A549 (cell line): ENCODE measurements around the gene HHIP. TPM values are rescaled to one million over a fixed set of nuclear protein-coding genes. Genes with fewer than 3 reads are reported as not detected.

Experiments
- ATAC-seq, 2 experiments: fragments of 200-7000 bp in 1 of 2; fragments of >200 bp in 1 of 2; cut with Nextera tagmentation in 1 of 2; cut with Tn5 transposase in 1 of 2; 3 replicates each; pipeline versions ENCODE4 v1.8.0 to v1.9.1; 2018 to 2020; ENCODE audit warnings: mild to moderate bottlenecking in 1 of 2, moderate library complexity in 1 of 2
- CTCF ChIA-PET: fragments of 300-600 bp; sonication (Branson Sonifier 250); formaldehyde crosslinking; extraction: SDS; loops from one replicate; lab custom pipeline; 2021; ENCODE audit warnings: antibody characterized with exemption, inconsistent platforms; lab: Yijun Ruan, JAX
- POLR2A ChIA-PET: fragments of 350-600 bp; formaldehyde crosslinking; extraction: SDS; loops from one replicate; lab custom pipeline; 2021; ENCODE audit warnings: antibody characterized with exemption, inconsistent platforms; lab: Yijun Ruan, JAX
- DNase-seq, 2 experiments: peaks; one replicate each; pipeline versions ENCODE4 v3.0.0 to v3.0.0-alpha.2; 2011 to 2016; ENCODE audit warnings: low read depth in 1 of 2, low spot score in 1 of 2
- FAIRE-seq: peaks from 2 replicates; lab custom pipeline; 2011; peaks lifted over from hg19 to GRCh38; lab: Jason Lieb, UNC
- H3K27ac ChIP-seq, 2 experiments: fragments of >200 bp; sonication (Bioruptor Twin); formaldehyde crosslinking; 3 replicates each; pipeline ENCODE4 v1.5.1; 2016 to 2017
- H3K4me1 ChIP-seq: fragments of >200 bp; sonication (Bioruptor Twin); formaldehyde crosslinking; 3 replicates; pipeline ENCODE4 v1.6.1; 2016
- H3K4me2 ChIP-seq: fragments of >200 bp; sonication (Bioruptor Twin); formaldehyde crosslinking; 3 replicates; pipeline ENCODE4 v1.6.1; 2016
- H3K4me3 ChIP-seq: fragments of >200 bp; sonication (Bioruptor Twin); formaldehyde crosslinking; 3 replicates; pipeline ENCODE4 v1.5.1; 2016
- H3K9me3 ChIP-seq: fragments of >200 bp; sonication (Bioruptor Twin); formaldehyde crosslinking; 3 replicates; pipeline ENCODE4 v1.6.1; 2016
- CHD2 ChIP-seq: fragments of 150-350 bp; IDR thresholded peaks from 2 replicates; pipeline ENCODE4 v1.6.1; 2014; ENCODE audit warnings: low read length; ENCODE audit not compliant: partially characterized antibody
- CHD4 ChIP-seq: fragments of 200-600 bp; sonication (generic); IDR thresholded peaks from 2 replicates; pipeline ENCODE4 v1.6.1; 2016; ENCODE audit warnings: antibody characterized with exemption, mild to moderate bottlenecking, borderline replicate concordance
- HDAC2 ChIP-seq: fragments of 200-600 bp; sonication (generic); IDR thresholded peaks from 2 replicates; pipeline ENCODE4 v1.6.1; 2016
- HOXA7 ChIP-seq: fragments of 250-450 bp; sonication (Bioruptor Pico); IDR thresholded peaks from 2 replicates; pipeline ENCODE4 v1.5.0; 2020; ENCODE audit warnings: mild to moderate bottlenecking, moderate library complexity
- HOXB5 ChIP-seq: fragments of 250-450 bp; sonication (Bioruptor Pico); IDR thresholded peaks from 2 replicates; pipeline ENCODE4 v1.5.0; 2020; ENCODE audit warnings: mild to moderate bottlenecking, moderate library complexity
- JUNB ChIP-seq: fragments of >200 bp; sonication (Bioruptor Twin); formaldehyde crosslinking; IDR thresholded peaks from 2 replicates; pipeline ENCODE4 v1.6.1; 2016
- MAFK ChIP-seq: fragments of 450-650 bp; IDR thresholded peaks from 2 replicates; pipeline ENCODE4 v1.6.1; 2014; ENCODE audit not compliant: partially characterized antibody
- MYC ChIP-seq: IDR thresholded peaks from 2 replicates; pipeline ENCODE4 v1.6.1; 2012; ENCODE audit warnings: mild to moderate bottlenecking, inconsistent platforms, low read length, improper control_type of control experiment, borderline replicate concordance
- NFE2L2 ChIP-seq: fragments of 150-350 bp; conservative IDR thresholded peaks from 2 replicates; pipeline ENCODE4 v1.6.1; 2014; ENCODE audit warnings: low read length
- NPAS2 ChIP-seq: fragments of 250-450 bp; sonication (Bioruptor Pico); IDR thresholded peaks from 2 replicates; pipeline ENCODE4 v1.8.0; 2022; ENCODE audit warnings: mild to moderate bottlenecking, moderate library complexity, borderline replicate concordance
- POLR2A ChIP-seq: IDR thresholded peaks from 2 replicates; pipeline ENCODE4 v1.6.1; 2012; ENCODE audit warnings: mild to moderate bottlenecking, low read length
- RAD21 ChIP-seq, 2 experiments: fragments of >200 bp in 1 of 2; sonication (Bioruptor Twin) in 1 of 2; formaldehyde crosslinking in 1 of 2; IDR thresholded peaks in 1 of 2; conservative IDR thresholded peaks in 1 of 2; 2 replicates in 1 of 2; 3 replicates in 1 of 2; pipeline ENCODE4 v1.6.1; 2012 to 2018; ENCODE audit warnings: inconsistent platforms in 1 of 2
- RCOR1 ChIP-seq: fragments of 150-350 bp; IDR thresholded peaks from 2 replicates; pipeline ENCODE4 v1.6.1; 2014; ENCODE audit warnings: antibody characterized with exemption, low read length, low read depth
- RNF2 ChIP-seq: fragments of 200-600 bp; sonication (generic); IDR thresholded peaks from 2 replicates; pipeline ENCODE4 v1.6.1; 2016; ENCODE audit warnings: low read depth, mild to moderate bottlenecking, antibody characterized with exemption, moderate library complexity, borderline replicate concordance
- SMC3 ChIP-seq: fragments of >200 bp; sonication (Bioruptor Twin); formaldehyde crosslinking; IDR thresholded peaks from 3 replicates; pipeline ENCODE4 v1.6.1; 2018; ENCODE audit warnings: inconsistent platforms
- SREBF2 ChIP-seq: fragments of 450-650 bp; IDR thresholded peaks from 2 replicates; pipeline ENCODE4 v1.6.1; 2014; ENCODE audit warnings: mild to moderate bottlenecking, moderate library complexity
- TFCP2L1 ChIP-seq: fragments of 250-450 bp; sonication (Bioruptor Pico); IDR thresholded peaks from 2 replicates; pipeline ENCODE4 v1.5.0; 2021; ENCODE audit warnings: mild to moderate bottlenecking
- WGBS: methylation state at CpG from one replicate; pipeline ENCODE4 v1.1.6; 2017; ENCODE audit errors: missing lambda C conversion rate; 5-methylcytosine and 5-hydroxymethylcytosine counted together
- polyA plus RNA-seq, 4 experiments: library from polyadenylated mRNA; depleted of rRNA in 3 of 4; stranded (reverse); fragments of >200 nt; fragmentation: RNase III in 1 of 4; extraction: RNeasy Plus Mini Kit Qiagen cat#74134 plus additional on column Dnase treatment in 1 of 4; gene quantifications; 2 replicates in 3 of 4; 3 replicates in 1 of 4; pipeline ENCODE4 v1.2.3, GENCODE V29; 2011 to 2017
- TF ChIP-seq, protein P1 (sequence below): fragments of 250-450 bp; sonication (Bioruptor Pico); IDR thresholded peaks from 2 replicates; pipeline ENCODE4 v1.5.0; 2021; ENCODE audit warnings: mild to moderate bottlenecking, moderate library complexity, borderline replicate concordance
- TF ChIP-seq, protein P2 (sequence below): fragments of 200-600 bp; sonication (generic); IDR thresholded peaks from 2 replicates; pipeline ENCODE4 v1.6.1; 2016; ENCODE audit warnings: antibody characterized with exemption, mild to moderate bottlenecking, moderate library complexity
- TF ChIP-seq, protein P3 (sequence below): IDR thresholded peaks from 2 replicates; pipeline ENCODE4 v1.6.1; 2012
- TF ChIP-seq, protein P4 (sequence below): fragments of 250-450 bp; sonication (Bioruptor Pico); IDR thresholded peaks from 2 replicates; pipeline ENCODE4 v1.5.0; 2020; ENCODE audit warnings: low read depth, mild to moderate bottlenecking, moderate library complexity
- TF ChIP-seq, protein P5 (sequence below): fragments of >200 bp; sonication (Bioruptor Twin); formaldehyde crosslinking; IDR thresholded peaks from 3 replicates; pipeline ENCODE4 v1.5.1; 2016
- TF ChIP-seq, protein P6 (sequence below): fragments of >200 bp; sonication (Bioruptor Twin); formaldehyde crosslinking; IDR thresholded peaks from 2 replicates; pipeline ENCODE4 v1.6.1; 2016

HHIP gene
- polyA plus RNA-seq, 2 of the 4 experiments (the other 2 are of a cell fraction): 0.93 to 1.0 TPM

DNA sequence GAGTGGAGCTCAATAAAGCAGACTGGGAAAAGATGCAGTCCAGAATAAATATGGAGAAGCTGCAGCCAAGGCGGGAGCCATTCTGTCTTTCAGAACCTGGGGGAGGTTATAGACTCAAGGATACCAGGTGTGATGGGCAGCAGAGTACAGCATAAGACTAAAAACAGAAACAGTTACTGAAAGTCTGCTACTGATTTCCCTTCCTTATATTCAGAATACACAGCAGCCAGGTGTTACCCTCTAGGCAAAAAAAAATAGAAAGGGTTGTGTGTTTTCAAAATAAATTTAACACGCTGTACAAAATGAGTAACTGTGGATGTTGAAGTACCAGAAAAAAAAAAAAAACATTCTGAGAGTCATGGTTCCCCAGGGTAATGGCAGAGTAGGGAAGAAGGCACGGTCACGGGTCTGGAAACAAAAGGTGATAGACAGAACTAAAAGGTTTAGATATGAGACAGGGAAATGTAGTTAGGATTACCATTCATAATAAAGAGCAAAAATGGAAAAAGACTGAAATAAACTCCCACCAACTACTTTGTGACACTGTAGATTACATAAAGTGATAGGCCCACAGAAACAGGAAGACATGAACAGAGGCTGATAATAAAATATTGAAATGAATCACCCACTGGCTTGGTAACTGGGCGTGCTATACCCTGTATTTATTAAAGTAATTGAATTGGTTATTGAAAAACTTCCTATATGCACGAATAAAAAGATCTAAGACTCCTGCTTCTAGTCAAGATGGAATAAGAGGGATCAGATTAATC lies 10.8 kb upstream of the HHIP start:
- no peak for FAIRE-seq
- no peak for ATAC-seq

DNA sequence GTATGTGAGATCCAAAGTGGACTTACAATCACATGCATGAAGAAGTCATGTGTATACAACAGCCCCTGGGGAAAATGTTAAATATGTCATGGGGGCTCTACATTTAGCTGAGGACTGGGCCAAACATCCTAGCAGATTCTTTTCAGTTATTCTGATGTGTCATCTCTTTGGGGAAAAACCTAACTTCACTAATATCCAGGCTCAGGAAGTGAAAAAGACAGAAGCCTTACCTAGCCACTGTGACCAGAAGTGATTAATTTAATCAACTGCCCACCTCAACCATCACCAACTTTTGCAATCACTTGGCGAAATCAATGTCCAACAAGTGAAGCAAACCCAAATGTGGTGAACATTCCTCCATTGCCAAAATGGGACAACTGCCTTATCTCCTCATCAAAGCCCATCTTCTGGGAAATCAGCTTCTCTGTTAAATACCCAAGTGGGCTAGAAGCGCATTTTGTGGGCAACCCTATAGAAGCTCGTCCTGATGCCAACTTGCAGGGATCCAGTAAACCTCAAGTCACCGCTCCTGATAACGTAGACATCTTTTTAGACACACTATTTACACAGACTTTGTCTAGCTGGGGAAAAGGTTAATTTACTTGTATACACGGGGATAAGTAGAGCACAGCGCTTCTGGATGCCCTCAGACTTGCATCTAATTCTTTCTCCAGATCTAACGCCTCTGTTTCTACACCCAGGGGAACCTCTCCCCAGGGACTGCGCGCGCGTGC lies 1.4 kb upstream of the HHIP start:
- H3K27ac ChIP-seq: no peak overlapping the region
- H3K9me3 ChIP-seq: no peaks in the 10 kb centered on the region
- ATAC-seq: no peak
- no peak overlapping the region for H3K4me3 ChIP-seq
- DNase-seq: no peak
- FAIRE-seq: no peak
- 95% methylated on average over 12 of the region's 12 CpGs for WGBS
- peaks cover 13% of the 10 kb centered on the region; the same call in 2 of the 3 replicates for H3K4me1 ChIP-seq
- POLR2A ChIA-PET: no interaction called here
- H3K4me2 ChIP-seq: no peak overlapping the region
- CTCF ChIA-PET: no interaction called here
- TF ChIP-seq HOXA7 (CRISPR knock-in tag): no peak
- TF ChIP-seq SREBF2: no peak
- no peak for TF ChIP-seq RCOR1
- TF ChIP-seq, protein P1, sequence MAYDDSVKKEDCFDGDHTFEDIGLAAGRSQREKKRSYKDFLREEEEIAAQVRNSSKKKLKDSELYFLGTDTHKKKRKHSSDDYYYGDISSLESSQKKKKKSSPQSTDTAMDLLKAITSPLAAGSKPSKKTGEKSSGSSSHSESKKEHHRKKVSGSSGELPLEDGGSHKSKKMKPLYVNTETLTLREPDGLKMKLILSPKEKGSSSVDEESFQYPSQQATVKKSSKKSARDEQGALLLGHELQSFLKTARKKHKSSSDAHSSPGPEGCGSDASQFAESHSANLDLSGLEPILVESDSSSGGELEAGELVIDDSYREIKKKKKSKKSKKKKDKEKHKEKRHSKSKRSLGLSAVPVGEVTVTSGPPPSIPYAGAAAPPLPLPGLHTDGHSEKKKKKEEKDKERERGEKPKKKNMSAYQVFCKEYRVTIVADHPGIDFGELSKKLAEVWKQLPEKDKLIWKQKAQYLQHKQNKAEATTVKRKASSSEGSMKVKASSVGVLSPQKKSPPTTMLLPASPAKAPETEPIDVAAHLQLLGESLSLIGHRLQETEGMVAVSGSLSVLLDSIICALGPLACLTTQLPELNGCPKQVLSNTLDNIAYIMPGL (CRISPR knock-in tag): no peak
- TF ChIP-seq, protein P2, sequence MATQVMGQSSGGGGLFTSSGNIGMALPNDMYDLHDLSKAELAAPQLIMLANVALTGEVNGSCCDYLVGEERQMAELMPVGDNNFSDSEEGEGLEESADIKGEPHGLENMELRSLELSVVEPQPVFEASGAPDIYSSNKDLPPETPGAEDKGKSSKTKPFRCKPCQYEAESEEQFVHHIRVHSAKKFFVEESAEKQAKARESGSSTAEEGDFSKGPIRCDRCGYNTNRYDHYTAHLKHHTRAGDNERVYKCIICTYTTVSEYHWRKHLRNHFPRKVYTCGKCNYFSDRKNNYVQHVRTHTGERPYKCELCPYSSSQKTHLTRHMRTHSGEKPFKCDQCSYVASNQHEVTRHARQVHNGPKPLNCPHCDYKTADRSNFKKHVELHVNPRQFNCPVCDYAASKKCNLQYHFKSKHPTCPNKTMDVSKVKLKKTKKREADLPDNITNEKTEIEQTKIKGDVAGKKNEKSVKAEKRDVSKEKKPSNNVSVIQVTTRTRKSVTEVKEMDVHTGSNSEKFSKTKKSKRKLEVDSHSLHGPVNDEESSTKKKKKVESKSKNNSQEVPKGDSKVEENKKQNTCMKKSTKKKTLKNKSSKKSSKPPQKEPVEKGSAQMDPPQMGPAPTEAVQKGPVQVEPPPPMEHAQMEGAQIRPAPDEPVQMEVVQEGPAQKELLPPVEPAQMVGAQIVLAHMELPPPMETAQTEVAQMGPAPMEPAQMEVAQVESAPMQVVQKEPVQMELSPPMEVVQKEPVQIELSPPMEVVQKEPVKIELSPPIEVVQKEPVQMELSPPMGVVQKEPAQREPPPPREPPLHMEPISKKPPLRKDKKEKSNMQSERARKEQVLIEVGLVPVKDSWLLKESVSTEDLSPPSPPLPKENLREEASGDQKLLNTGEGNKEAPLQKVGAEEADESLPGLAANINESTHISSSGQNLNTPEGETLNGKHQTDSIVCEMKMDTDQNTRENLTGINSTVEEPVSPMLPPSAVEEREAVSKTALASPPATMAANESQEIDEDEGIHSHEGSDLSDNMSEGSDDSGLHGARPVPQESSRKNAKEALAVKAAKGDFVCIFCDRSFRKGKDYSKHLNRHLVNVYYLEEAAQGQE: no peak
- no peak for TF ChIP-seq HOXB5 (CRISPR knock-in tag)
- no peak for TF ChIP-seq CHD2
- TF ChIP-seq, protein P3, sequence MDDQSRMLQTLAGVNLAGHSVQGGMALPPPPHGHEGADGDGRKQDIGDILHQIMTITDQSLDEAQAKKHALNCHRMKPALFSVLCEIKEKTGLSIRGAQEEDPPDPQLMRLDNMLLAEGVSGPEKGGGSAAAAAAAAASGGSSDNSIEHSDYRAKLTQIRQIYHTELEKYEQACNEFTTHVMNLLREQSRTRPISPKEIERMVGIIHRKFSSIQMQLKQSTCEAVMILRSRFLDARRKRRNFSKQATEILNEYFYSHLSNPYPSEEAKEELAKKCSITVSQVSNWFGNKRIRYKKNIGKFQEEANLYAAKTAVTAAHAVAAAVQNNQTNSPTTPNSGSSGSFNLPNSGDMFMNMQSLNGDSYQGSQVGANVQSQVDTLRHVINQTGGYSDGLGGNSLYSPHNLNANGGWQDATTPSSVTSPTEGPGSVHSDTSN: no peak
- no peak for TF ChIP-seq RNF2
- no peak for TF ChIP-seq MAFK
- TF ChIP-seq RAD21 (conservative IDR thresholded peaks at IDR 0.05 in 1 of 2, IDR thresholded peaks at IDR 0.05 in 1 of 2): no peak

More for the DNA sequence above, 10.8 kb upstream of the HHIP start:
- WGBS: 79% methylated on average over 6 of the region's 6 CpGs
- TF ChIP-seq POLR2A: no peak
- no peak for TF ChIP-seq HDAC2
- no peak for TF ChIP-seq RNF2
- TF ChIP-seq, protein P4, sequence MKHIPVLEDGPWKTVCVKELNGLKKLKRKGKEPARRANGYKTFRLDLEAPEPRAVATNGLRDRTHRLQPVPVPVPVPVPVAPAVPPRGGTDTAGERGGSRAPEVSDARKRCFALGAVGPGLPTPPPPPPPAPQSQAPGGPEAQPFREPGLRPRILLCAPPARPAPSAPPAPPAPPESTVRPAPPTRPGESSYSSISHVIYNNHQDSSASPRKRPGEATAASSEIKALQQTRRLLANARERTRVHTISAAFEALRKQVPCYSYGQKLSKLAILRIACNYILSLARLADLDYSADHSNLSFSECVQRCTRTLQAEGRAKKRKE (CRISPR knock-in tag): no peak
- TF ChIP-seq, protein P5, sequence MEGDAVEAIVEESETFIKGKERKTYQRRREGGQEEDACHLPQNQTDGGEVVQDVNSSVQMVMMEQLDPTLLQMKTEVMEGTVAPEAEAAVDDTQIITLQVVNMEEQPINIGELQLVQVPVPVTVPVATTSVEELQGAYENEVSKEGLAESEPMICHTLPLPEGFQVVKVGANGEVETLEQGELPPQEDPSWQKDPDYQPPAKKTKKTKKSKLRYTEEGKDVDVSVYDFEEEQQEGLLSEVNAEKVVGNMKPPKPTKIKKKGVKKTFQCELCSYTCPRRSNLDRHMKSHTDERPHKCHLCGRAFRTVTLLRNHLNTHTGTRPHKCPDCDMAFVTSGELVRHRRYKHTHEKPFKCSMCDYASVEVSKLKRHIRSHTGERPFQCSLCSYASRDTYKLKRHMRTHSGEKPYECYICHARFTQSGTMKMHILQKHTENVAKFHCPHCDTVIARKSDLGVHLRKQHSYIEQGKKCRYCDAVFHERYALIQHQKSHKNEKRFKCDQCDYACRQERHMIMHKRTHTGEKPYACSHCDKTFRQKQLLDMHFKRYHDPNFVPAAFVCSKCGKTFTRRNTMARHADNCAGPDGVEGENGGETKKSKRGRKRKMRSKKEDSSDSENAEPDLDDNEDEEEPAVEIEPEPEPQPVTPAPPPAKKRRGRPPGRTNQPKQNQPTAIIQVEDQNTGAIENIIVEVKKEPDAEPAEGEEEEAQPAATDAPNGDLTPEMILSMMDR: no peak
- TF ChIP-seq SMC3: no peak
- TF ChIP-seq NFE2L2: no peak
- no peak for TF ChIP-seq JUNB
- no peak for TF ChIP-seq HOXA7 (CRISPR knock-in tag)
- TF ChIP-seq NPAS2 (CRISPR knock-in tag): no peak
- TF ChIP-seq TFCP2L1 (CRISPR knock-in tag): no peak
- TF ChIP-seq, protein P6, sequence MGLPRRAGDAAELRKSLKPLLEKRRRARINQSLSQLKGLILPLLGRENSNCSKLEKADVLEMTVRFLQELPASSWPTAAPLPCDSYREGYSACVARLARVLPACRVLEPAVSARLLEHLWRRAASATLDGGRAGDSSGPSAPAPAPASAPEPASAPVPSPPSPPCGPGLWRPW: no peak
- TF ChIP-seq CHD4: no peak
- TF ChIP-seq, protein P1 (CRISPR knock-in tag): no peak
- no peak for TF ChIP-seq MYC
- DNase-seq: no peak
- no peak overlapping the region for H3K27ac ChIP-seq
- H3K4me1 ChIP-seq: no peaks in the 10 kb centered on the region
- POLR2A ChIA-PET: no interaction called here
- no peak overlapping the region for H3K4me2 ChIP-seq
- CTCF ChIA-PET: no interaction called here
- no peaks in the 10 kb centered on the region for H3K9me3 ChIP-seq
- H3K4me3 ChIP-seq: no peak overlapping the region
